ENCODE results near the gene RHPN2.

The RHPN2 gene

GRCh38 chr19:33064792-33065550, at the start of gene RHPN2:
RHPN2 (minus strand) TSS chr19:33064888; CDS start chr19:33064852, 36 bp downstream.
- peak; percentile 64 for DNase-seq (ENCODE audit: low spot score)

- no peak for DNase-seq (ENCODE audit: low spot score)
Observed at GRCh38 chr19:33114312-33114711, 49.6 kb upstream of the RHPN2 start.

- no peak for DNase-seq (ENCODE audit: low spot score)
Observed at GRCh38 chr19:33111587-33111986, 46.9 kb upstream of the RHPN2 start.

GRCh38 chr19:33110137-33110910, 45.6 kb upstream of the RHPN2 start:
- DNase-seq (ENCODE audit: low spot score): no peak

- DNase-seq (ENCODE audit: low spot score): no peak
Observed at GRCh38 chr19:33108161-33108560, 43.5 kb upstream of the RHPN2 start.

GRCh38 chr19:33102893-33103292, 38.2 kb upstream of the RHPN2 start:
- no peak for DNase-seq (ENCODE audit: low spot score)

GRCh38 chr19:33100894-33101644, 36.4 kb upstream of the RHPN2 start:
- DNase-seq (ENCODE audit: low spot score): no peak

GRCh38 chr19:33098055-33098534, 33.4 kb upstream of the RHPN2 start:
- no peak for DNase-seq (ENCODE audit: low spot score)

GRCh38 chr19:33096005-33096404, 31.3 kb upstream of the RHPN2 start:
- DNase-seq (ENCODE audit: low spot score): no peak

GRCh38 chr19:33094436-33095067, 29.9 kb upstream of the RHPN2 start:
- no peak for DNase-seq (ENCODE audit: low spot score)

- no peak for DNase-seq (ENCODE audit: low spot score)
Observed at GRCh38 chr19:33093420-33094210, 28.9 kb upstream of the RHPN2 start.

GRCh38 chr19:33090179-33090578, 25.5 kb upstream of the RHPN2 start:
- DNase-seq (ENCODE audit: low spot score): no peak

- no peak for DNase-seq (ENCODE audit: low spot score)
Observed at GRCh38 chr19:33089010-33089409, 24.3 kb upstream of the RHPN2 start.

- DNase-seq (ENCODE audit: low spot score): no peak
Observed at GRCh38 chr19:33086955-33087354, 22.3 kb upstream of the RHPN2 start.

GRCh38 chr19:33085570-33086128, 21.0 kb upstream of the RHPN2 start:
- DNase-seq (ENCODE audit: low spot score): no peak

- DNase-seq (ENCODE audit: low spot score): peak; percentile 92
Observed at GRCh38 chr19:33080761-33081681, 16.3 kb upstream of the RHPN2 start, which contains the start of gene GPATCH1. GPATCH1 (plus strand) TSS chr19:33081181; CDS start chr19:33081194, 13 bp downstream.

- DNase-seq (ENCODE audit: low spot score): no peak
Observed at GRCh38 chr19:33075519-33075918, 10.8 kb upstream of the RHPN2 start.

- DNase-seq (ENCODE audit: low spot score): no peak
Observed at GRCh38 chr19:33071887-33072286, 7.2 kb upstream of the RHPN2 start.

- no peak for DNase-seq (ENCODE audit: low spot score)
Observed at GRCh38 chr19:33067121-33067520, 2.4 kb upstream of the RHPN2 start.

GRCh38 chr19:33066543-33066942, 1.9 kb upstream of the RHPN2 start:
- no peak for DNase-seq (ENCODE audit: low spot score)

All from Ammon's horn (tissue), 1 donor.